Activated CD4-positive, alpha-beta T cell treated with anti-CD3 and anti-CD28 coated beads, Interleukin-2, amount 10 ng/mL, durations not matched to agents 24 days and 14 days (primary cell): ENCODE measurements around the gene CELF2. TPM values are rescaled to one million over a fixed set of nuclear protein-coding genes. Genes with fewer than 3 reads are reported as not detected.

Source experiments
- DNase-seq: peaks from one replicate; pipeline ENCODE4 v3.0.0; 2022
- H3K27ac Mint-ChIP-seq: one replicate; pipeline ENCODE4 v1.8.0; 2022; ENCODE audit warnings: mild to moderate bottlenecking, mixed read lengths
- H3K27me3 Mint-ChIP-seq: one replicate; pipeline ENCODE4 v1.8.0; 2022; ENCODE audit warnings: mixed read lengths
- H3K36me3 Mint-ChIP-seq: one replicate; pipeline ENCODE4 v1.8.0; 2022; ENCODE audit warnings: low read depth, mild to moderate bottlenecking, mixed read lengths
- H3K4me1 Mint-ChIP-seq: one replicate; pipeline ENCODE4 v1.8.0; 2021; ENCODE audit warnings: mixed read lengths
- H3K4me3 Mint-ChIP-seq: one replicate; pipeline ENCODE4 v1.8.0; 2022; ENCODE audit warnings: mild to moderate bottlenecking, moderate library complexity, mixed read lengths
- H3K9me3 Mint-ChIP-seq: one replicate; pipeline ENCODE4 v1.8.0; 2021; ENCODE audit warnings: mixed read lengths
- intact Hi-C: fragments of 100-400 bp; cut with micrococcal nuclease; formaldehyde crosslinking; loops from one replicate; pipeline ENCODE4 v1.15.1; 2023
- total RNA-seq: library from RNA; stranded (reverse); gene quantifications from 2 replicates; pipeline ENCODE4 v1.2.3, GENCODE V29; 2022

CELF2 gene
- total RNA-seq, 1 donor from 2014 or later: 95.5 TPM

GRCh38 chr10:11191190-11191589 lies 173.5 kb downstream of the CELF2 start:
- Mint-ChIP-seq H3K27ac (peak overlapping the region; percentile 70), H3K4me3 (no peak overlapping the region), H3K4me1 (peaks cover 81% of the 10 kb centered on the region), H3K27me3 (no peaks in the 10 kb centered on the region), H3K9me3 (peaks cover 5% of the 10 kb centered on the region), H3K36me3 (peaks cover 82% of the 10 kb centered on the region)
- no peak for DNase-seq
- intact Hi-C loops: no loop called here

- H3K36me3 Mint-ChIP-seq: peaks cover 80% of the 10 kb centered on the region
- H3K27ac Mint-ChIP-seq: peak overlapping the region; percentile 71
These were observed 174.0 kb downstream of the CELF2 start for GRCh38 chr10:11191678-11192077.

GRCh38 chr10:11192304-11193000 lies 174.8 kb downstream of the CELF2 start:
- Mint-ChIP-seq H3K9me3 (no peaks in the 10 kb centered on the region), H3K36me3 (peaks cover 78% of the 10 kb centered on the region), H3K27ac (peak overlapping the region; percentile 87), H3K4me1 (peaks cover 82% of the 10 kb centered on the region), H3K4me3 (no peak overlapping the region), H3K27me3 (no peaks in the 10 kb centered on the region)
- DNase-seq: no peak
- intact Hi-C loops: no loop called here

More at GRCh38 chr10:11191678-11192077, 174.0 kb downstream of the CELF2 start:
- intact Hi-C loops: no loop called here
- H3K4me3 Mint-ChIP-seq: no peak overlapping the region
- peaks cover under 1% of the 10 kb centered on the region for H3K9me3 Mint-ChIP-seq
- no peak for DNase-seq
- H3K4me1 Mint-ChIP-seq: peaks cover 80% of the 10 kb centered on the region
- H3K27me3 Mint-ChIP-seq: no peaks in the 10 kb centered on the region

GRCh38 chr10:11193001-11193551 lies 175.4 kb downstream of the CELF2 start:
- DNase-seq: no peak
- Mint-ChIP-seq H3K4me1 (peaks cover 81% of the 10 kb centered on the region), H3K4me3 (peak overlapping the region; percentile 39), H3K27ac (peak overlapping the region; percentile 87), H3K9me3 (no peaks in the 10 kb centered on the region), H3K36me3 (peaks cover 77% of the 10 kb centered on the region), H3K27me3 (no peaks in the 10 kb centered on the region)
- intact Hi-C loops: no loop called here

- peaks cover 78% of the 10 kb centered on the region for H3K36me3 Mint-ChIP-seq
- no peak overlapping the region for H3K4me3 Mint-ChIP-seq
- no peaks in the 10 kb centered on the region for H3K27me3 Mint-ChIP-seq
- intact Hi-C loops: no loop called here
- no peak for DNase-seq
- H3K9me3 Mint-ChIP-seq: no peaks in the 10 kb centered on the region
- peaks cover 82% of the 10 kb centered on the region for H3K4me1 Mint-ChIP-seq
- H3K27ac Mint-ChIP-seq: peak overlapping the region; percentile 66
These were observed 177.4 kb downstream of the CELF2 start for GRCh38 chr10:11194859-11195586.

GRCh38 chr10:11195623-11196022 lies 178.0 kb downstream of the CELF2 start:
- no peak for DNase-seq
- intact Hi-C loops: no loop called here
- H3K36me3 Mint-ChIP-seq: peaks cover 80% of the 10 kb centered on the region
- H3K4me3 Mint-ChIP-seq: no peak overlapping the region
- H3K27ac Mint-ChIP-seq: peak overlapping the region; percentile 66
- peaks cover 84% of the 10 kb centered on the region for H3K4me1 Mint-ChIP-seq
- H3K9me3 Mint-ChIP-seq: no peaks in the 10 kb centered on the region
- H3K27me3 Mint-ChIP-seq: no peaks in the 10 kb centered on the region

- Mint-ChIP-seq H3K9me3 (peaks cover 5% of the 10 kb centered on the region), H3K27ac (peak overlapping the region; percentile 73), H3K4me3 (no peak overlapping the region), H3K36me3 (peaks cover 87% of the 10 kb centered on the region), H3K27me3 (no peaks in the 10 kb centered on the region), H3K4me1 (peaks cover 85% of the 10 kb centered on the region)
- DNase-seq: no peak
- intact Hi-C loops: loop anchor here (1.0 kb wide), 1 partner anchor 11 kb away; no protein-coding TSS in a partner anchor
These were observed 179.6 kb downstream of the CELF2 start for GRCh38 chr10:11197266-11197712.

- Mint-ChIP-seq H3K27ac (peak overlapping the region; percentile 80), H3K36me3 (peaks cover 86% of the 10 kb centered on the region), H3K27me3 (no peaks in the 10 kb centered on the region), H3K4me3 (no peak overlapping the region), H3K9me3 (peaks cover 5% of the 10 kb centered on the region), H3K4me1 (peaks cover 85% of the 10 kb centered on the region)
- intact Hi-C loops: loop anchor here (1.0 kb wide), 1 partner anchor 12 kb away; no protein-coding TSS in a partner anchor
- no peak for DNase-seq
These were observed 180.2 kb downstream of the CELF2 start for GRCh38 chr10:11197878-11198277.

GRCh38 chr10:11201911-11202310 lies 184.2 kb downstream of the CELF2 start:
- Mint-ChIP-seq H3K36me3 (peaks cover 85% of the 10 kb centered on the region), H3K4me1 (peaks cover 80% of the 10 kb centered on the region), H3K4me3 (no peak overlapping the region), H3K27me3 (no peaks in the 10 kb centered on the region), H3K27ac (peak overlapping the region; percentile 57), H3K9me3 (peaks cover 5% of the 10 kb centered on the region)
- intact Hi-C loops: loop anchor here (1.0 to 2.0 kb wide), 2 partner anchors 7 to 15 kb away; no protein-coding TSS in a partner anchor
- no peak for DNase-seq

- no peaks in the 10 kb centered on the region for H3K27me3 Mint-ChIP-seq
- H3K4me3 Mint-ChIP-seq: no peak overlapping the region
- H3K9me3 Mint-ChIP-seq: peaks cover 5% of the 10 kb centered on the region
- H3K27ac Mint-ChIP-seq: peak overlapping the region; percentile 69
- DNase-seq: no peak
- H3K4me1 Mint-ChIP-seq: peaks cover 83% of the 10 kb centered on the region
- H3K36me3 Mint-ChIP-seq: peaks cover 85% of the 10 kb centered on the region
- intact Hi-C loops: no loop called here
These were observed 186.8 kb downstream of the CELF2 start for GRCh38 chr10:11204351-11204942.

- no peak for DNase-seq
- H3K36me3 Mint-ChIP-seq: peaks cover 78% of the 10 kb centered on the region
- no peak overlapping the region for H3K4me3 Mint-ChIP-seq
- H3K27ac Mint-ChIP-seq: peak overlapping the region; percentile 87
- peaks cover 81% of the 10 kb centered on the region for H3K4me1 Mint-ChIP-seq
- H3K27me3 Mint-ChIP-seq: no peaks in the 10 kb centered on the region
- peaks cover 5% of the 10 kb centered on the region for H3K9me3 Mint-ChIP-seq
- intact Hi-C loops: no loop called here
These were observed 187.5 kb downstream of the CELF2 start for GRCh38 chr10:11205030-11205772.

GRCh38 chr10:11206676-11207559 lies 189.2 kb downstream of the CELF2 start:
- Mint-ChIP-seq H3K27me3 (no peaks in the 10 kb centered on the region), H3K4me1 (peaks cover 81% of the 10 kb centered on the region), H3K27ac (peak overlapping the region; percentile 97), H3K36me3 (peaks cover 72% of the 10 kb centered on the region), H3K9me3 (no peaks in the 10 kb centered on the region), H3K4me3 (peak overlapping the region; percentile 20)
- no peak for DNase-seq
- intact Hi-C loops: no loop called here
